Epithelial cell of esophagus (primary cell): ENCODE measurements around the gene BCOR.

Experiments used
- DNase-seq: peaks from one replicate; pipeline ENCODE4 v3.0.0; 2010; ENCODE audit warnings: low read depth
- H3K4me3 ChIP-seq: 2 replicates; pipeline ENCODE4 v1.5.1; 2011; ENCODE audit warnings: mild to moderate bottlenecking, low read length, control low read depth
- TF ChIP-seq, protein P1 (sequence below): IDR thresholded peaks from 2 replicates; pipeline ENCODE4 v1.5.1; 2011; ENCODE audit warnings: low read depth, mild to moderate bottlenecking, low read length, control low read depth, inconsistent platforms; ENCODE audit not compliant: insufficient read depth; ENCODE audit errors: missing control alignments

The BCOR gene

DNA sequence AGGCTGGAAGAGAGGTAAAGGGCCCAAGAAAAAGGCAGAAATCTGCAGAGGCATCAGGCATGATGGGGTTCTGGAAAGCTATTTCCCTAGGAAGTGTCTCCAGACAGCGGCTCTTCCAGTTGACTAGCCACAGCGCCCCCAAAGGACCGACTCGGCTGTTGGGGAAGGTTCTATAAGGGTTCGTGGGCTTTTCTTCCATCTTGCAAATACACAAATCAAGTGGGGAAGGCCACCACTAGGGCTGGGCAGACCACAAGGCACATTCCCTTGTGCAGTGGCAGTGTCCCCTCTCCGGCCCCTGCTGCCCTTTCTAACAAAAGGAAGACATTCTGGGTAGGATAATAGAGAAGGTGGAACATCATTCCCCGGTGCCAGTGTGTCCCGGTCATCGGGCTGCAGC is 18.2 kb downstream of the BCOR start:
- TF ChIP-seq, protein P1, sequence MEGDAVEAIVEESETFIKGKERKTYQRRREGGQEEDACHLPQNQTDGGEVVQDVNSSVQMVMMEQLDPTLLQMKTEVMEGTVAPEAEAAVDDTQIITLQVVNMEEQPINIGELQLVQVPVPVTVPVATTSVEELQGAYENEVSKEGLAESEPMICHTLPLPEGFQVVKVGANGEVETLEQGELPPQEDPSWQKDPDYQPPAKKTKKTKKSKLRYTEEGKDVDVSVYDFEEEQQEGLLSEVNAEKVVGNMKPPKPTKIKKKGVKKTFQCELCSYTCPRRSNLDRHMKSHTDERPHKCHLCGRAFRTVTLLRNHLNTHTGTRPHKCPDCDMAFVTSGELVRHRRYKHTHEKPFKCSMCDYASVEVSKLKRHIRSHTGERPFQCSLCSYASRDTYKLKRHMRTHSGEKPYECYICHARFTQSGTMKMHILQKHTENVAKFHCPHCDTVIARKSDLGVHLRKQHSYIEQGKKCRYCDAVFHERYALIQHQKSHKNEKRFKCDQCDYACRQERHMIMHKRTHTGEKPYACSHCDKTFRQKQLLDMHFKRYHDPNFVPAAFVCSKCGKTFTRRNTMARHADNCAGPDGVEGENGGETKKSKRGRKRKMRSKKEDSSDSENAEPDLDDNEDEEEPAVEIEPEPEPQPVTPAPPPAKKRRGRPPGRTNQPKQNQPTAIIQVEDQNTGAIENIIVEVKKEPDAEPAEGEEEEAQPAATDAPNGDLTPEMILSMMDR = no peak
- no peak overlapping the region for H3K4me3 ChIP-seq

DNA sequence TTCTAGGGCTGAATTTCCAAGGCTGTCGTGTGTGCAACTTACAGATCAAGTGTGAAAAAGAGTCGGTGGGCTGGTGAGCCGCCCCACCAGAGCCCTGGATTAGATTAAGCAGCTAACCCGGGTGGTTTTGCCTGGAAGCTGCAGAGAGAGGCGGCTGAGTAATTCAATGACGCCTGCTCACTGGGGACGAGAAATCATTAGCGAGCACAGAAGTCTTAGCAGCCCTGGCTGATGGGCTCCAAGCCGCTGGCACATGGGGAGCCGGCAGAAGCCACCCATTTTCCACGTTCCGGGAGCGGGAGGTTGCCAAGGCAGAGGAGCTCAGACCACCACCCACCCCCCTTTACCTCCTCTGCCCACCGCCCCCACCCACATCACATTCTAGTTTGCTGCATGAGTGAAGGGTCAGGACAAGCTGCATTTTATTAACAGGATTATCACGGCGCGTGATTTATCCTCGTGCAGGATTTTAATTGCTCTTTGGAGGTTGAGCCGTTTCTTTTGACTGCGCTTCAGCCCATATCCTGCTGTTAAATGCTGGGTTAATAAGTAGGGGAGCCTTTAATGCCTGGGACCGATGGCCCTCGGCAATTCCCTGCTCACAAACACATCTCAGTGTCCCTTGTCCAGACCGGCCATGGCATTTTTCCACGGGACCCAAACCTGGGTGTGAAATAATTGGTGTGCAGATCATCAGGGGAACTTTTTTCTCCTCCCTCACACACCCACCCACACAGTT is 19.1 kb downstream of the BCOR start:
- TF ChIP-seq, protein P1 = no peak
- H3K4me3 ChIP-seq = no peak overlapping the region
- DNase-seq = no peak

More for the DNA sequence above, 18.2 kb downstream of the BCOR start:
- no peak for DNase-seq

DNA sequence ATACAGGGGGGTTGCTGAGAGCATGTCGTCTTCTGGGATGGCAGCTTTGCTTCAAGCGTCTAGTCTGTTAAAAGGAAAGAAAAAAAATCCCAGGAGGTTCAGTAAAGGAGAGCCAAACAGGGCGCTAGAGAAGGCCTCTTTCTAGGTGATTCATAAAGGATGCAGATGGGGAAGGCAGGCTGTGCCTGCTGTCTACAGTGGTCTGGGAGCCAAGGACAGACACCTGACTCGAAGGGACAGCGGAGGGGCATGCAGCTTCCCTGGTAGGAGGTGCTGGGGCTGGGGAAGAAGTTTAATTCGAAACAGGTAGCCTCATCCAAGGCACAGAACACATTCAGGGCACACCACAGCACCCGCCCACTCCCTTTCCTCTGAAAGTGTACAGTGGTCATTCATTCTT is 19.9 kb downstream of the BCOR start:
- no peak for DNase-seq
- TF ChIP-seq, protein P1 = no peak
- no peak overlapping the region for H3K4me3 ChIP-seq

DNA sequence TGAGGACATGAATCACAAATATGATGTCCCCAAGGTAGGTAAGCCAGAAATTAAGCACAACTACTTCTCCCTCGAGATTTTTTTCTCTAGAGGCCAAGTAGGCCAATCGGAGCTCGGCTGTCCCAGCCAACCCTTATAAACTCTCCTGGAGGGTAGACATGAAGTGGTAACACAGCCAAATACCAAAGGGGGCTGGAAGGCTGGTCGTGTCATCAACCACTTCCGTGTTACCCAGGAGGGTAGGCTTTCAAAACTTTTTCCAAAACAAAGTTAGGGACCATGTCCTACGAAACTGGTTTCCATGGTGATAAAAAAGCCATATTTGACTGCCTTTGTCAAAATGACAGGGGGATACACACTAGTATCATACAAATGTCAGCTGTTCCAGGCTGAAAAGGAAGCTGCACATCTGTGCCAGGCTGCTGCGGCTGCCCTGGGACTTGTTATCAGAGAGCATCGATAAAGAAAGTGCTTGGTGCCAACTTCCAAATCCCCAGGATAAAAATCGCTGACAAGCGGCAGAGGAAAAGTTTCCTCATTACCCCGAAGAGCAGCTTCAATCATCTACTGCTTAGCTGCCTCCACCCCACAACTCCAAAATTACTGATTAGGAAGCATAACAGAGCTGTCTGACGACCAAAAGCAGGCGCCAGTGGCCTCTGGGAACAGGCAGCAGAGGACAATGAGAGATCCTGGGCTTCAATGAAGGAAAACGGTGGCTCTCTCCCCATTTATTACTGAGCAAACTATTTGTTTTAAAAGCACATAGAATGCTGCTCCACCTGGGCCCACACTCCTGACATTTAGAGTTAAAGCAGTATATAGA is 20.8 kb downstream of the BCOR start:
- TF ChIP-seq, protein P1 = no peak
- DNase-seq = no peak
- no peak overlapping the region for H3K4me3 ChIP-seq

DNA sequence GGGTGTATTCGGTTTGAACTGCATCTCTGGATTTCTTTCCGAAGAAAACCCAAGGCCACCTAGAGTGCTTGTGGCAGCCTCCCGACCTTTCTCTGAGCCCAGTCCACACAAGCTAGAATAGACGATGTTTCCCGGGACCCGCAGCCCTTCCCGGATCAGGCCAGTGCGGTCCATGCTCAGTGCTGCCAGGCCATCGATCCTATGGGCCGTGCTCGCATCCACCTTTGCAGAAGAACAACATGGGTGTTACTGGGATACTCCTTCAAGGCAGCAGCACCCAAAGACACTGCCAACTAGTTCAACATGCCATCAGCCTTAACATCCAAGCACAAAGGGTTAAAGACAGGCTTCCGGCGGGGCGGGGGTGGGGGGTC is 22.8 kb downstream of the BCOR start:
- no peak for DNase-seq
- no peak overlapping the region for H3K4me3 ChIP-seq
- TF ChIP-seq, protein P1 = no peak

DNA sequence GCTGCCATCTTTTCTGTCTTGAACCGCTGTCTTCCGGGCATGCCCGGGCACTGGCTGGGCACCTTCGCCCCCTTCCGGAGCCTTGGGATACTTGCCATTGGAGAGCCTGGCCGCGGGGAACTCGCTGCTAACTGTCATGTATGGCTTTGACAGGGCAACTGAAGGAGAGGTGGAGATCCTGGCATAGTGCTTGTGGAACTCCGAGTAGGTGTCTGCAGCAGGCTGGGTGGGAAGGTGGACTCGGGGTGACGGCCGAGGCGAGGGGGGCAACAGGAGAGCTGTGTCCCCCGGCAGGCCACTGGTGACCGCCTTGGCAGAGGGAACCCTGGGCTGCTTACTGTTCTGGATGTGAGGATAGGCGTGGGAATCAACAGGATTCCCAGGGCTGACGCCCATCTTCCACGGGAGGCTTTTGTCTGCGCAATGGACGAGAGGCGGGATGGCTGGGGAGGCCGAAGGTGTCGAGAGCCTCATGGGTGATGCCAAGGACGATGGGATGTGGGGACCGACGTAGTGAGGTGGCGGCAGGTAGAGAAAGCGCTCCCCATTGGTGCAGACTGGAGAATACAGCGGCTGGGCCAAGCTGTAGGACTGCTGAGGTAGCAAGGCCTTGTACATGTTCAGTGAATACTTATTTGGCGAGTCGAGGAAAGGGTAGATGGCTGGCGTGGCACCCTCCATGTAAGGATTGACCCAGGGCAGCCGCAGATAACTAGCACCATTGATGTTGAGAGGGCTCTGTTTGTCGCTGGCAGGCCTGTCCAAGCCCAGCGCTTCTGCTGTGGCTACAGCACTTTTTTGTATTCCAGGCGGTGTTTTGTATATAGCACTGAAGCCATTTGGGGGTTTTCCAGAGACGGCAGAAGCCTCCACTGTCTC is 23.4 kb downstream of the BCOR start:
- TF ChIP-seq, protein P1 = no peak
- no peak overlapping the region for H3K4me3 ChIP-seq
- DNase-seq = no peak
